PFSK-1 (cell line): ENCODE results near the gene KIAA0408.

ENCODE experiments used
- POLR2AphosphoS5 ChIP-seq: IDR thresholded peaks from 2 replicates; pipeline ENCODE4 v1.6.1; 2012; ENCODE audit warnings: low read depth, mild to moderate bottlenecking, control low read depth, low read length, moderate library complexity
- REST ChIP-seq, 2 experiments: IDR thresholded peaks; 2 replicates each; pipeline versions ENCODE4 v1.6.1 to v1.8.0; 2011 to 2012; ENCODE audit warnings: low read depth in 2 of 2, low read length in 2 of 2, control low read depth in 1 of 2, inconsistent platforms in 1 of 2, mild to moderate bottlenecking in 1 of 2, moderate library complexity in 1 of 2; ENCODE audit not compliant: insufficient read depth in 1 of 2
- TAF1 ChIP-seq: IDR thresholded peaks from 2 replicates; pipeline ENCODE4 v1.6.1; 2012; ENCODE audit warnings: low read length, control low read depth, borderline replicate concordance; ENCODE audit not compliant: insufficient read depth

- TF ChIP-seq POLR2AphosphoS5 (no peak), TAF1 (no peak), REST (IDR thresholded peaks at IDR 0.05; ENCODE audit: insufficient read depth in 1 of 2, low read depth in 2 of 2, low read length in 2 of 2) (no peak)
Observed at GRCh38 chr6:127446356-127446755, 12.8 kb downstream of the KIAA0408 start.
